GM12892 (cell line): ENCODE measurements around the gene MAN2A2.

ENCODE experiments used
- POLR2A ChIP-seq: IDR thresholded peaks from 2 replicates; pipeline ENCODE4 v1.6.1; 2011; ENCODE audit warnings: low read depth, low read length, control low read depth
- POLR2AphosphoS5 ChIP-seq: IDR thresholded peaks from 2 replicates; pipeline ENCODE4 v1.6.1; 2011; ENCODE audit warnings: low read depth, low read length, control low read depth

GRCh38 chr15:90967206-90967605, 64.1 kb downstream of the MAN2A2 start:
- TF ChIP-seq POLR2A (no peak), POLR2AphosphoS5 (no peak)
